SK-N-SH treated with all-trans-retinoic acid at 6 μM for 48 hours (cell line): Measurements from ENCODE around the gene MRGPRF.
A peak's percentile ranks its signal among the peaks of the same experiment; 100 is the strongest.

Experiments
- ATAC-seq: fragments of 200-7000 bp; cut with Tn5 transposase; 3 replicates; pipeline ENCODE4 v1.9.1; 2020; ENCODE audit warnings: mild to moderate bottlenecking, moderate library complexity
- ARNTL ChIP-seq: fragments of 450-650 bp; formaldehyde crosslinking; IDR thresholded peaks from 2 replicates; pipeline ENCODE4 v1.5.0; 2020; ENCODE audit warnings: low read depth, mild to moderate bottlenecking, moderate library complexity, borderline replicate concordance
- CREB5 ChIP-seq: fragments of 250-450 bp; sonication (Bioruptor Pico); IDR thresholded peaks from 2 replicates; pipeline ENCODE4 v1.5.1; 2020; ENCODE audit warnings: low read depth, mild to moderate bottlenecking, moderate library complexity
- CSDC2 ChIP-seq: fragments of 250-450 bp; sonication (Bioruptor Pico); IDR thresholded peaks from 2 replicates; pipeline ENCODE4 v1.5.0; 2020; ENCODE audit warnings: mild to moderate bottlenecking, moderate library complexity
- CSRNP3 ChIP-seq: fragments of 250-450 bp; sonication (Bioruptor Pico); IDR thresholded peaks from 2 replicates; pipeline ENCODE4 v1.5.1; 2021; ENCODE audit warnings: mild to moderate bottlenecking, moderate library complexity
- ESRRG ChIP-seq: fragments of 250-450 bp; sonication (Bioruptor Pico); IDR thresholded peaks from 2 replicates; pipeline ENCODE4 v1.6.1; 2021; ENCODE audit warnings: mild to moderate bottlenecking
- ISL1 ChIP-seq: fragments of 250-450 bp; sonication (Bioruptor Pico); IDR thresholded peaks from 2 replicates; pipeline ENCODE4 v2.1.2; 2022; ENCODE audit warnings: mild to moderate bottlenecking, moderate library complexity
- PPARA ChIP-seq: fragments of 250-450 bp; sonication (Bioruptor Pico); IDR thresholded peaks from 2 replicates; pipeline ENCODE4 v1.5.0; 2020; ENCODE audit warnings: mild to moderate bottlenecking, borderline replicate concordance
- RARB ChIP-seq: fragments of 250-450 bp; sonication (Bioruptor Pico); IDR thresholded peaks from 2 replicates; pipeline ENCODE4 v1.8.0; 2021; ENCODE audit warnings: mild to moderate bottlenecking, moderate library complexity
- TCF4 ChIP-seq: fragments of 250-450 bp; sonication (Bioruptor Pico); IDR thresholded peaks from 2 replicates; pipeline ENCODE4 v1.8.0; 2021; ENCODE audit warnings: mild to moderate bottlenecking, moderate library complexity, borderline replicate concordance
- TSHZ2 ChIP-seq: fragments of 250-450 bp; sonication (Bioruptor Pico); IDR thresholded peaks from 2 replicates; pipeline ENCODE4 v1.5.0; 2020; ENCODE audit warnings: mild to moderate bottlenecking, moderate library complexity
- ZFP3 ChIP-seq: fragments of 250-450 bp; sonication (Bioruptor Pico); IDR thresholded peaks from 2 replicates; pipeline ENCODE4 v1.5.0; 2020; ENCODE audit warnings: mild to moderate bottlenecking, moderate library complexity
- ZFP30 ChIP-seq: fragments of 450-650 bp; formaldehyde crosslinking; IDR thresholded peaks from 2 replicates; pipeline ENCODE4 v1.5.0; 2022; ENCODE audit warnings: mild to moderate bottlenecking, moderate library complexity
- ZNF565 ChIP-seq: fragments of 450-650 bp; formaldehyde crosslinking; conservative IDR thresholded peaks from 2 replicates; pipeline ENCODE4 v1.5.0; 2020; ENCODE audit warnings: low read depth, mild to moderate bottlenecking, moderate library complexity
- ZNF70 ChIP-seq: fragments of 450-650 bp; formaldehyde crosslinking; IDR thresholded peaks from 2 replicates; pipeline ENCODE4 v1.5.0; 2020; ENCODE audit warnings: mild to moderate bottlenecking, moderate library complexity
- ZNF8 ChIP-seq: fragments of 450-650 bp; formaldehyde crosslinking; IDR thresholded peaks from 2 replicates; pipeline ENCODE4 v1.5.0; 2020; ENCODE audit warnings: mild to moderate bottlenecking, moderate library complexity
- TF ChIP-seq, protein P1 (sequence below): fragments of 250-450 bp; sonication (Bioruptor Pico); IDR thresholded peaks from 2 replicates; pipeline ENCODE4 v1.8.0; 2021; ENCODE audit warnings: low read depth, mild to moderate bottlenecking, moderate library complexity, borderline replicate concordance
- TF ChIP-seq, protein P2 (sequence below): fragments of 250-450 bp; sonication (Bioruptor Pico); IDR thresholded peaks from 2 replicates; pipeline ENCODE4 v1.8.0; 2020; ENCODE audit warnings: mild to moderate bottlenecking, moderate library complexity, borderline replicate concordance

The MRGPRF gene

DNA sequence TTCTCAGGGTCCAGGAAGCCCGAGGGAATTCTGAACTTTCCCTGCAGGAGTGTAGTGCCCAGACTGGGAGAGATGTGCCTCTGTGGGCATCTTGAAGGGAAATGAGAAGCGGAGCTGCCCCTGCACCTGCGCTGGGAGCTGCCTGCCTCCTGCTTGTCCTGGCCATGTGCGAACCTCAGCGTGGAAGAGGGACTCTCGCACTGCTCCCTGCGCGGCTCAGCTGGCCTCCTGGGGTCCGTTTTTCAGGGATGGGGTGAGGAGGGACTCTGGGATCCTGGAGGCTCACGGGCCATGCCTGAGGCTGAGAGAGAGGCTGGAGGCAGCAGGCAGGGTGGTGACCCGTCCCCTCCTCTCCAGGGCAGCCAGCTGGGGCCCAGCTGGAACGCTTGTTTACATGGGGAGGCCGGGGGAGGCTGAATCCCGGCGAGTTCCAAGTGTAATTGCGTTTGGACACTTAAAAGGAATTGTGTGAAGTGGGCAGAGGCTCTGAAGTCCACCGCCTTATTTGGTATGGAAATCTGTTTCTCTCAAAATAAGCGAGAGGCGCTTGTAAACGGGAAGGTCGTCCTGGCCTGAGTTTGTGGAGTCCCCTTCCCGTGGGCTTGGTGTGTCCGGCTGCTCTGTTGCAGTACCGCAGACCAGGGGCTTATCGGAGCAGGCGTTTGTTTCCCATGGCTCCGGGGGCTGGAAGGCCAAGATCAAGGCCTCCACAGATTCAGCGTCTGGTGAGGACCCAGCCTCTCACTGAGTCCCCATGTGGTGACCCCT is 1.2 kb upstream of the MRGPRF start:
- 0 out of 3 replicates have a peak, but pooled peaks have one; percentile 5 for ATAC-seq
- TF ChIP-seq RARB (CRISPR knock-in tag), result no peak
- no peak for TF ChIP-seq TSHZ2 (CRISPR knock-in tag)
- no peak for TF ChIP-seq TCF4 (CRISPR knock-in tag)
- no peak for TF ChIP-seq ZNF8 (CRISPR knock-in tag)
- no peak for TF ChIP-seq ARNTL

- ATAC-seq, result no peak
- TF ChIP-seq CSRNP3 (CRISPR knock-in tag) (no peak), PPARA (CRISPR knock-in tag) (no peak)
- TF ChIP-seq, all 23 proteins: peak for 0
Observed at GRCh38 chr11:69012092-69013008, 696 bp downstream of the MRGPRF start.

DNA sequence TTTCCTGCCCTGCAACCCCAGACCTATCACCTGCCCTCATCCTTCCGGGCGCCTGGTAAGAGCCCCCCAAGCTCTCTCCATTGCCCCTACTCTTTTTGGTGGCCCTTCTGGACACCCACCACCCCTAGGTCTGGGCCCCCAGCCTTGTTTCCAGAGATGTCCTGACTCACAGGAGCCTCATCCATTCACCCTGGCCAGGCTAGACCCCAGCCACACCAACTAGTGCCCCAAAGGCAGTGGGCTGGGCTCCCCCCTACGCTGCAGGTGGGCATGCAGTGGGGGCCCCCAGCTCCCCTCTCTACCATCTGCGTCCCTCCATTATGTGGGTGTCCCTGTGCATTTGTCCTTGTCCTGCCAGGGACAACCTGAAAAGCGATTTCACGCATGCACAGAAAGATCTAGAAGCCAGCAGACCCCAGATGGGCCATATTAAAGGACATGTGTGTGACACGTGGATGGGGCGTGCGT is 1.4 kb downstream of the MRGPRF start:
- ATAC-seq, result no peak
- TF ChIP-seq, protein P1, sequence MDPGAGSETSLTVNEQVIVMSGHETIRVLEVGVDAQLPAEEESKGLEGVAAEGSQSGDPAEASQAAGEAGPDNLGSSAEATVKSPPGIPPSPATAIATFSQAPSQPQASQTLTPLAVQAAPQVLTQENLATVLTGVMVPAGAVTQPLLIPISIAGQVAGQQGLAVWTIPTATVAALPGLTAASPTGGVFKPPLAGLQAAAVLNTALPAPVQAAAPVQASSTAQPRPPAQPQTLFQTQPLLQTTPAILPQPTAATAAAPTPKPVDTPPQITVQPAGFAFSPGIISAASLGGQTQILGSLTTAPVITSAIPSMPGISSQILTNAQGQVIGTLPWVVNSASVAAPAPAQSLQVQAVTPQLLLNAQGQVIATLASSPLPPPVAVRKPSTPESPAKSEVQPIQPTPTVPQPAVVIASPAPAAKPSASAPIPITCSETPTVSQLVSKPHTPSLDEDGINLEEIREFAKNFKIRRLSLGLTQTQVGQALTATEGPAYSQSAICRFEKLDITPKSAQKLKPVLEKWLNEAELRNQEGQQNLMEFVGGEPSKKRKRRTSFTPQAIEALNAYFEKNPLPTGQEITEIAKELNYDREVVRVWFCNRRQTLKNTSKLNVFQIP (CRISPR knock-in tag), result no peak
- TF ChIP-seq ZFP3 (CRISPR knock-in tag), result no peak
- no peak for TF ChIP-seq ZNF8 (CRISPR knock-in tag)
- no peak for TF ChIP-seq ZNF565 (CRISPR knock-in tag)
- TF ChIP-seq ZFP30, result no peak
- TF ChIP-seq ZNF70 (CRISPR knock-in tag), result no peak
- TF ChIP-seq, protein P2, sequence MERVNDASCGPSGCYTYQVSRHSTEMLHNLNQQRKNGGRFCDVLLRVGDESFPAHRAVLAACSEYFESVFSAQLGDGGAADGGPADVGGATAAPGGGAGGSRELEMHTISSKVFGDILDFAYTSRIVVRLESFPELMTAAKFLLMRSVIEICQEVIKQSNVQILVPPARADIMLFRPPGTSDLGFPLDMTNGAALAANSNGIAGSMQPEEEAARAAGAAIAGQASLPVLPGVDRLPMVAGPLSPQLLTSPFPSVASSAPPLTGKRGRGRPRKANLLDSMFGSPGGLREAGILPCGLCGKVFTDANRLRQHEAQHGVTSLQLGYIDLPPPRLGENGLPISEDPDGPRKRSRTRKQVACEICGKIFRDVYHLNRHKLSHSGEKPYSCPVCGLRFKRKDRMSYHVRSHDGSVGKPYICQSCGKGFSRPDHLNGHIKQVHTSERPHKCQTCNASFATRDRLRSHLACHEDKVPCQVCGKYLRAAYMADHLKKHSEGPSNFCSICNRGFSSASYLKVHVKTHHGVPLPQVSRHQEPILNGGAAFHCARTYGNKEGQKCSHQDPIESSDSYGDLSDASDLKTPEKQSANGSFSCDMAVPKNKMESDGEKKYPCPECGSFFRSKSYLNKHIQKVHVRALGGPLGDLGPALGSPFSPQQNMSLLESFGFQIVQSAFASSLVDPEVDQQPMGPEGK (CRISPR knock-in tag), result no peak
- TF ChIP-seq ISL1 (CRISPR knock-in tag), result no peak
- TF ChIP-seq RARB (CRISPR knock-in tag), result no peak
- TF ChIP-seq CREB5 (CRISPR knock-in tag), result no peak
- TF ChIP-seq ESRRG (CRISPR knock-in tag), result no peak
- no peak for TF ChIP-seq CSDC2 (CRISPR knock-in tag)
